ENCODE results near the gene FJX1.
A peak's percentile ranks its signal among the peaks of the same experiment; 100 is the strongest.

FJX1 gene, protein sequence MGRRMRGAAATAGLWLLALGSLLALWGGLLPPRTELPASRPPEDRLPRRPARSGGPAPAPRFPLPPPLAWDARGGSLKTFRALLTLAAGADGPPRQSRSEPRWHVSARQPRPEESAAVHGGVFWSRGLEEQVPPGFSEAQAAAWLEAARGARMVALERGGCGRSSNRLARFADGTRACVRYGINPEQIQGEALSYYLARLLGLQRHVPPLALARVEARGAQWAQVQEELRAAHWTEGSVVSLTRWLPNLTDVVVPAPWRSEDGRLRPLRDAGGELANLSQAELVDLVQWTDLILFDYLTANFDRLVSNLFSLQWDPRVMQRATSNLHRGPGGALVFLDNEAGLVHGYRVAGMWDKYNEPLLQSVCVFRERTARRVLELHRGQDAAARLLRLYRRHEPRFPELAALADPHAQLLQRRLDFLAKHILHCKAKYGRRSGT

DNA sequence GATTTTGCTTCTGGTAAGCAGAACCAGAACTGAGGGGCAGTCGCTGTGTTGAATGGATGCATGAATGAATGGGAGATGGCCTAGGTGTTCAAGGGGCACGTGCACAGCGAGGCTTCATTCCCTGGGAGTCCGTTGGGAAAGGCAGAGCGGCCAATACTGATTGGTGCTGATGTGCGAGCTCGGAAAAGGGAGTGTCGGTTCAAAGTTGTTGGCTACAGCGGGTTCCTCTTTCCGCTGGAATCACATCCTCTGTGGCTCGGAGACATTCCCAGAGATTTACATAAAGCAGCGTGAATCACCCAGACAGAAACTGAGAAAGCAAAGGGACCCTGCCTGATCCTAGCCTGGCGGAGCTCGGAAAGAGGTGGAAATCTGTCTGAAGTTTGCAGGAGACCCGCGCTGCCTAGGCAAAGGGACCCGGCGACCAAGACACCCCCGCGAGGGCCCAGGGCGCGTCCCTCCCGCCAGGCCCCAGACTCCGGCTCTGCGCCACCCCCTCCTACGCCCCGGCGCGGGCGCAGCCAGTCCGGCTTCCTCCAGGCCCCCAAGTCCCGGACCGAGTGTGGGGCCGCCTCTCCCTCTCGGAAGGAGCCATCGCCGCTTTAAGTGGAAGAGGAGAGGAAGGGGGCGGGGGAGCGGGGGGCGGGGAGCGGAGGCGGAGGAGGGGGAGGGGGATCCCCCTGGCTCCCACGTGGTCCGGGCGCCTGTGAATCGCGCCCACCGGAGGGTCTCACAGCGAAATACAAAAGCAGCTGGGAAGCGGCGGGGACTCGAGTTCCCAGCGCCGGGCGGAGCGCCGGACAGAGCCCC, at the start of gene FJX1:
Gene FJX1, plus strand, starts transcription at position 774 of the 810 bp plus-strand sequence. CDS start 177 bp downstream, outside the sequence.
- DNase-seq, result peak; percentile 98

DNA sequence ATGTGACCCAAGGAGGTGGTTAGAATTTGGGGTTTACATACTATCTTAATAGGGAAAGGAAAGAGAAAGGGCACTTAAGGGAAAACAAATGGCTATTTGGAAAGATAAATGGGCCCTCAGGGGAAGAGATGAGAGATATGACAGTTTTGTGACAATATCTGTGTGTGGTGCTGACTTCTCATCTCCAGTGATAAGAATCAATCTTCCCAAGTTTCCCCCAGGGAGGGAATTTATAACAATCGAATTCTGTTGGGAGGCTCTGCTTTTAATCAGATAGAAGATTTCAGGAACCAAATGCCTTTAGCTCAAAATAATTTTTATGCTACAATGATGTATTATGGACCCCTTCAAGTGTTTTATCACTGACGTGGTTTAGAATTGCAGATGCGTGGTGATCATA, 46.6 kb upstream of the FJX1 start:
- no peak for DNase-seq

DNA sequence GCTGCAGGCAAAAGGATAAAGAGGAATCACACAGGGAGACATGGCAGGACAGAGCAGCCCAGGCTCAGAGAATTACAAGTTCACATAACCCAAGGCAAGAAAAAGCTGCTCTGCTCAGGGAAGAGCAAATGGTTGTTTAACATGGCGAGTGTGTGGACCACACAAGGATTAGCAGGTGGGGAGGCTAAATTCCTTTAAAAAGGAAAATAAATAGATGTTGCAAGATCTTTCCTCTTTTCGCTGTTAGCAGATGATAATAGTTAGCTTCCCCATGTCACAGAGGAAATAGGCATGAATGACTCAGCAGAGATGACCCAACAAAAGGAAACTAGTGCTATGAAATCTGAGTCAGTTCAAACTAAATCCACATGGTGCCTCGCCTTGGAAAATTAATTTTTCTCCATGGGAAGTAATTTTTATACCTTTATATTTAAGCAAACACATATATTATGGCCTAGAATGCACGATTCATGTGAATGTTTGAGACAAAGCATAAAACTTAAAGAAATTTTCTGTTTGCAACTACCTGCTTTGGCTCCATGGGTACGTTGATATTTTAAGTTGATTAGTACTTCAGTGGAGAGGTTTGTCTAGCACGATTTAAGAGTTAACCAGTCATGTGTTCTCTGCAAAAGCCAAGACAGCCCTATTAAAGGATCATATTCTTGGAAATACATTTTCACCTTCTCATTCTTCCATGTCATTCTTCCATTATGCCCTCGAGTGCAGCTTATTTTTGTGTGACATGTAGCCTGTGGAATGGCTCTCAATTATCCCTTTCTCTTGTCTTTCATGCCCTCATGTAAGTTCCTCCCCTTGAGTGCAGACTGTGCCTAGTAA, 38.5 kb upstream of the FJX1 start:
- peak; percentile 73 for DNase-seq

DNA sequence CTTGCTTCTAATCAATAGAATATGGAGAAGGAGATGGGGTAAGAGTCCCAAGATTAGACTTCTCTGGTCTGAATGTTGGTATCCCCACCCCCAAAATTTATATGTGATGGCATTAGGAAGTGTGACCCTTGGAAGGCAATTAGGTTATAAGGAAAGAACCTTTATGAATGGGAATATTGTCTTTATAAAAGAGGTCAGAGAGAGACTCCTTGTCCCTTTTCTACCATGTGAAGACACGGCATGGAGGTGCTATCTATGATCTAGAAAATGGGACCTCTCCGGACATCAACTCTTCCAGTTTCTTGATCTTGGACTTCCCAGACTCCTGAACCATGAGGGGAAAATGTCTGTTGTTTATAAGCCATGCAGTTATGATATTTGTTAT, 37.9 kb upstream of the FJX1 start:
- DNase-seq, result no peak

DNA sequence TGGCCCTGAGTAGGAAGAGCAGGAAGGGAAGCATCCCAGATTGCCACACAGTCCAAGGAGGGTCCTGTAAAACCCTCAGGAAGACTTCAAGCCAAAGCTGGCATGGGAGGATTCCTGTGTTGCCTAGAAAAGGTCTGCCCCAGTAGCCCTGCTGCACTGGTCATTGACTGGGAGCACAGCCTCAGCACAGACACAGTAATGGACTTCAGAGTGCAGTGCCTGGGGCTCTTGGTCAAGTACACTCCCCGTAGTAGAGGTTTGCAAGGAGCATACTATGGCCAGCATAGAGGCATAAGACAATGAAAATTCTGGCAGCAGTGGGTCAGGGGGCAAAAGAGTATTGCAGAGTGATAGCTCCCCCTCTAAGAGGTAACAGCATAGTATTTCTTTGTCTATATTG, 36.2 kb upstream of the FJX1 start:
- no peak for DNase-seq

DNA sequence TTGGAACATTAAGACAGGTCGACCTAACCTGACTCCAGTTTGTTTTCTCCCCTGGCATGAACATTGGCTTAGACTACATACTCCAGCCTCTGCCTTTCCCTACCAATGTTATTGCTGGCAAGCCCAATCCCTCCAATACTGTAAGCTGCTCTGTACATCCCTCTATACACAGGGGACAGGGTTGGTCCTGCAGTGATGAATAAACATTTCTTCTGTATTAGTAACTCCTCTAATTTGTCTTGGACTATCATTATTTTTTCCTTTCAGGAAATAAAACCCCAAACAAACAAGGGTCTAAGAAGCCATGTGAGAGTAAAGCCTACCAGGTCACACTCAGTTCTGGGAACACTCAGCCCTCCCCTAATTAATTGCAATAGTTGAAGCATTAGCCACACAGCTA, 35.1 kb upstream of the FJX1 start:
- peak; percentile 22 for DNase-seq

DNA sequence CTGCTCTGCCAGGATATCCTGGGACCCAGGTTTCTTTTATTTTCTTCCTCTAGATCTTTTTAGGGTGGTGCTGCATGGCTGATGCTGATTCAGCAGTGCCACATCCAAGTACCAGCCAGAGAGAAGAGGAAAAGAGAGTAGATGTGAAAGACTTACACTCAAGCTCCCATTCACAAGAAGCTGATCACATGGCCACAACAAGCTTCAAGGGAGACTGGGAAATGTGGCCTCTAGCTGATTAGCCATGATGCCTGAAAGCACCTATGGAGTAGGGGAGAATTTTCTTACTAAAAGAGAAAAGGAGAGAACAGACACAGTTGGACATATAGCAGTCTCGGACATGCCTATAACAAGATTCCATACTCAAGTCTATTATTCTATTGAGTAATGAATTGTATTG, 34.4 kb upstream of the FJX1 start:
- no peak for DNase-seq

DNA sequence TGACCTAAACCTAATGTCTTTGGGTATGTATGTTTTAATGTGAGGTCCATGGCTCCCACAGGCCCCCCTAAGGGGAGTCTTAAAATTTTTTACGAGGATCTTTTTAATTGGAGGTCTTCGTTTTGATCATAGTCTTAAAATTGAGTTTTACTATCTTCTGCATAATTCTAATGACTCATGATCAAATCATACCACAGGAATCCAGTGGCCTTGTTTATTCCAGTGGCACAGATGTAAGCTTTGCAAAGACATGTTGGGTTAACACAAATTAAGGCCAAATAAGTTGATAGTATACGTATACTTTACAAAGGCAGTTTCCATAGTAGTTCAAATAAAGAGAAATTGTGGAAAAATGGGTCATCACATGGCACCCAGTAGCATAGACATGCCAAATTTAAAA, 33.9 kb upstream of the FJX1 start:
- DNase-seq, result no peak

DNA sequence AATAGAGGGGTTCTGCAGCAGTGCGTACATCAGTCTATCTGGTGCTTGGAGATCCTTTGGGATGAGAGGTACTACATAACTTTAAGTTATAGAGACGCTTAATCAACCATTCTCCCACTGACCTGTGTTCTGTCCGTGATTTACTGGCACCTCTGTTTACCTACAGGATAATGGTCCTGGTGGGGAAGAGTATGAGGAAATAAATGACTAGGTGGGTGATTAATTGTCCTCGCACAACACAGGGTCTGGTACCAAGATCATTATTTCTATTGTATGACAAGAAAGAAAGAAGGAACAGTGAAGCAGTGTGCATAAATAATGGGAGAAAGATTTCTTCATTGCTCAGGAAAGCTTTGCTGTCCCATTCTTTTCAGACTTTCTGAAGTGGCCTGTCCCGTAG, 32.8 kb upstream of the FJX1 start:
- peak; percentile 62 for DNase-seq

DNA sequence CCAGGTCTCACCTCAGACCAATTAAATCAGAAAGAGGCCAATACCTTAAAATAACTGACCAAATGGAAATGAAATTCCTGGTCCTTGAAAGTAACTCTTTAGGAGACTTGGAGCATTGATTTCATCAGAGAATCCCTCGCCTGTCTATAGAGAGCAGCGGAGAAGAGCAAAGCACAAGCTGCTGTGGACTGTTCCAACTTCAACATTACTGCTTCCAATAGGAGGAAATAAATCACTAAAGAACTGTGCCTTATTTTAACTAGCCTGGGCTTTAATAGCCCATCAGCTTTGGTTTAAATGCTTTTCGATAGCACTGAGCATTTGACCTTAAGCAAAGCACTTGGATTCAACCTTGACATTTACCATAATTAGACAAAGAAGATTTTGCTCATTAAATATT, 32.0 kb upstream of the FJX1 start:
- no peak for DNase-seq

DNA sequence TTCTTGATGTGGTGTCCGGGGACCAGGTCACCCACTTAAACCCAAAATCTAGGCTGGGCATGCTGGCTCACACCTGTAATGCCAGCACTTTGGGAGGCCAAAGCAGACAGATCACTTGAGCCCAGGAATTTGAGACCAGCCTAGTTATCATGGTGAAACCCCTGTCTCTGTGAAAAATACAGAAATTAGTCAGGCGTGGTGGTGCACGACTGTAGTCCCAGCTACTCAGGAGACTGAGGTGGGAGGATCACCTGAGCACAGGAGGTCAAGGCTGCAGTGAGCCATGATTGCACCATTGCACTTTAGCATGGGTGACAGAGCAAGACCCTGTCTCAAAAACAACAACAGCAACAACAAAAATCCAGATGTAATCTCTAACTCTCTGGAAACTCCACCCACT, 30.3 kb upstream of the FJX1 start:
- DNase-seq, result no peak

DNA sequence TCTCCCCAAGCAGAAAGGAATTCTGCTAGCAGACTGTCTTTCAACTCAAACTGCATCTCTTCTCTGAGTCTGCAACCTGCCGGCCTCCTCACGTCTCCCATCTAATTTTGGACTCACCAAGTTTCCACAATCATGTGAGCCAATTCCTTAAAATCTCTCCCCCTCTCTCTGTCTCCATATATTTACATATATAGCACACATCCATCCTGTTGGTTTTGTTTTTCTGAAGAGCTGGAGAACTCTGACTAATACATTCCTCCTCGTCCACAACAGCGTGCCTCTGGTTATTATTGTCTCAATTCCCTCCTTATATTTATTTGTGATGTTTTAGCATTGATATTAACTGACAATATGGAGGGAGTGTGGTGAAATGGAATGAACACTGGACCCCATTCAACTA, 29.6 kb upstream of the FJX1 start:
- no peak for DNase-seq

DNA sequence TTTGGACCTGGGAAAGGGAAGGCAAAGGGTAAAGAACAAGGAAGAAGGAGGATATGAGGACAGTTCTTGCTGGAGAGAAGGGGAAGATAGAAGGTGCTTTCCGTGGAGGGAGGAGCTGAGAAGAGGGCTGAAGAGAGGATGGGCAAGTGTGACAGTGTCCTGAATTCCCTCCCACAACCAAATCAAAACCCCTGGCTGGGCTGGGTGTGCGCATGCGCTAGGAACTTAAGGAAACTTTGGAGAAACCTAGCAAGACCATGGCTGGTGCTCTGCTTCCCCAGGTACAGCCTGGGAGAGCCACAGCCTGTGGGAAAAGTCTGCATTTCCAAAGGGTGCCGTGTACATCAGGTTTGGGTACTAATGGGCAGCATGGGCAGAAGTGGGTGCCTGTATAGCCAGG, 29.0 kb upstream of the FJX1 start:
- no peak for DNase-seq

DNA sequence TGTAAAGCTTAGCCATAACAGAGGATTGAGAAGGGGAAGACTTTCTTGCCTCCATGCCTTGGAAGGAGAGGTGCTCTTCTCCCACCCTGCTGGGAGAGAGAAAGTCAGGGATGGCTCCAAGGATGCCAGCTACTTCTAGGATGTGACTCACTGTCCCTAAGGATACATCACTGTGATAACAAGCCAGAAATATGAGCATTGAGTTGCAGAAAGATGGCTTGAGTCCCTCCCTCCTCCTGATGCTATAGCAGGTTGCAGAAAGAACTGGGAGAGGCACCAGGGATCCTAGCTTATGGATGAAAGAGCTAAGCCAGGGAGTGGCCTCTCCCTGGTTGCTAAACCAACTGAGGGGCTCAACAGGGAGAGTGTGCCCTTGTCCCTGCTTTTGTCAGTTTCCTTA, 27.8 kb upstream of the FJX1 start:
- no peak for DNase-seq

DNA sequence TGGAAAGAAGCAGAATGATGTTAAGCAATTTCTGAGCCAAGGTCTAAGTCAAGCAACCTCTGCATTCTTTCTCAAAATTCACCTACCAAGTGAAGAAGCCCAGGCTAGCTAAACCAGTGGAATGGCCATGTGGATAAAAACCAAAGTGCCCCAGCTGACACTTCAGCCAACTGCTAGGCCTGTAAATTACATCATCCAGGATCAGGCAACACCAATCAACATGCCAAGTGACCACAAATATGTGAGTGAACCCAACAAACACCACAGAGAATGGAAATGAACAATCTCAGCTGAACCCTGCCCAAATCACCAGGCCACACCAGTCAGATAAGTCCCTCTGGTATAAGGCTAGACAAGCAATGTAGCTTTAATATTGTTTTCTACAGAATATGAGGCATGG, 25.1 kb upstream of the FJX1 start:
- no peak for DNase-seq

DNA sequence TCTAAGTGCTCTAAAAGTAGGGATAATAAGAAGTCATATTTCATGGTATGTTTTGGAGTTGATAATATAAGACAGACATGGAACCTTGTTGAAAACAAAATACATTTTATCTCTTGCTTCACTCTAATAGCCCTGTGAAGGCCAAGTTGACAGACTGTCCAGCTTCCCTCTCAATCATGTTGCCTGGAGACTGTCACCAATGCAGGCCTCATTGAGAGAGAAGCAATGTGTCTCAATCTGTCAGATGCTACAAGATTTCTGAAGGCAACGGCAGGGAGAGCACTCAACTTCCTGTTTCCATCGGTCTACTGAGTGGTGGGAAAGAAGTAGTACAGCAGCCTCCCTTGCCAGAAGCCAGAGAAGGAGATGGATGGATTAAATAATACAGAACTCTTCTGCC, 23.6 kb upstream of the FJX1 start:
- DNase-seq, result no peak

DNA sequence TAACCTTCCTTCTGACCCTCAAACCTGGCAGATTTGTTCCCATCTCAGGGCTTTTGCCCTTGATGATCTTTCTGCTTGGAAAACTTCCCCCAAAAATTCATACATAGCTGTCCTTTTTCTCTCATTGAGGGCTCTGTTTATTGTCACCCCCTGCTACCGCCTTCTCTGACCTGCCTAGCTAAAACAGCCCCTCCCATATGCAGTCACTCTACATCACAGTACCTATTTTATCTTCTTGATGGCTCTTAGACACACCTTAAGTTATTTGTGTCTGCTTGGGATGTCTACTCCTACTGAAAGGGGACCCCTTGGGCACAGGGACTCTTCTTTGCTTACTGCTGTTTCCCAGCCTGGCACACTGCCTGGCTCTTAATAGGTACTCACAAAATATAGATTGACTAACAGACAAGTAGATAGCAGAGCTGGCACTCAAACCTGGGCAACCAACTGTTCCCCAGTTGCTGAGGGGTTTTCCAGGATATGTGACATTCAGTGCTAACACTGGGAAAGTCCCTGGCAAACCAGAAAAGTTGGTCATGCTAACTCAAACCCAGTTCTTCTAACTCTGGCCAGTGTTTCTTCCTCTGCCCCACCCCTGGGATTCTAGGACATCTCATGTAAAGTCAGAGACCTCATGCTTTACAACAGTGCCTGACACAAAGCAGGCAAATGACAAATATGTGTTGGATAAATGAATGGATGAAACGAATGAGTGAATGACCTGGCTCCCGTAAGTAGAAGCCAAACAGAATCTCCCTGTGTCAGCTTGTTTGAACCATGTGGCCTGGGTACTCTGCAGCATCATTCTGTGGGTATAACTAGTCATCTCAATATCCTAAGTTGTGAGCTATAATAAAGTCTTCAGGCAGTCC, 19.8 kb upstream of the FJX1 start:
- no peak for DNase-seq

DNA sequence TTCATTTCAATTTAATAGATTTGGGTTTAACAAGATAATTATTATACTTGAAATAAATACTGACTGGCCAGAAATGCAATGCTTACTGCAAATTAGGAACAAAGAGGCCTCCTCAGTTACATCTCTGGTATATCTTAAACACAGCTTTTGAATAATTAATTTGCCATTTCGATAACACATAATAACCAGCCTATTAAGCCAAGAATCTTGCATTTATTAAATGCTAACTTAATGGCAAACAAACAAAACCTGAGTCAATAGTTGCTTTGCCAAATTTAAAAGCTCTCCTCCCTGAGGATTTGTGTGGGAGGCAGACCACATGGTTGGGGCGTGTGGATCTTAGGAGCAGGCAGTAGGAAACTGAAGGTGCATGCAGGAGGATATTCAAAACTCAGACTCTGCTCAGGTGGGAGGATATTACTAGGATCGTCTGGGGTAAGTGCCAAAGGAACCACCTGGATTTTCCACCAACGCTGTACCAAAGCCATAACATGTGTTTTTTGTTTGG, 17.9 kb upstream of the FJX1 start:
- peak; percentile 50 for DNase-seq

DNA sequence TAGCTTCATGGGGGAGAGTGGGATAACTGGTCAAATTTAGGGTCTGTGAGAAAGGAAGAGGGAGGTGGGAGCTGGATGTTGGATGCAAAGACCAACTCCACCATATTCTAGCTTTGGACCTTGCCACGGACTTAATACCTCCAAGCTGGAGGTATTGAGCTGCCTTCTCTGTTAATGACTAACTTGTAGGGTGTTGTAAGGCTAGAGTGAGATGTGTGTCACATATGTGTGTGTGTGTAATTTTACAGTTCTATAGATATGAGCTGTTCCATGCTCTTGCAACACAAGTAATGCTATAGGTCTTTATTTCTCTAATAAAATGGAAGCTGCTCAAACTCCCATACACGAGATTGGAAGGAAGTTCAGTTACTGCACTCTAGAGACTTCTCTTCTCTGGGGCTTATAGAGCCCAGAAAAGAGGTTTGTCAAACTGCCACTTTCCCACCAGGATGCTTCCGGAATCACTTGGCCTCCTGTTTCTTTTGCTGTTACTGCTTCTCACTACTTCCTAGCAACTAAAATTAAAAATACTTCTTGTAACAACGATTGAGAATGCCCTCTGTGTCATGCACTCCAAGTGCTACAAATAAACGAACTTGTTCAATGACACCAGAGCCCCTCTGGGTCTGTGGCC, 16.0 kb upstream of the FJX1 start:
- DNase-seq, result no peak

DNA sequence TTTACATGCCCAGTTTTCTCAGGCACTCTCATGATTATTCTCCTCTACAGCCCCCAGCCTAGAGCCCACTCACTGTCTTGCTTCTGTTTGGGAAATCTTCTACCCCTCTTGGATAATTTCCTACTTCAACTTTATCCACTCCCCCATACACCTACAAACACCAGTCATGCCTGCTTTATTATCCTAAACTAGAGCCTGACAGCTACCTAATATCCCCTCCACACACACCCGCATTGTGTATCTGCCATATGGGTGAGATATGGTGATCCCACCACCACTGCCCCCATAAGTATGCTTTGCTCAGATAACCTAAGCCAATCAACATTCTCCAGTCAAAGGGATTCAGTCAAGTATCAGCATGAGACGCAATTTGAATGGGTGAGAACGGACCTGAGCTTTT, 15.3 kb upstream of the FJX1 start:
- DNase-seq, result no peak

DNA sequence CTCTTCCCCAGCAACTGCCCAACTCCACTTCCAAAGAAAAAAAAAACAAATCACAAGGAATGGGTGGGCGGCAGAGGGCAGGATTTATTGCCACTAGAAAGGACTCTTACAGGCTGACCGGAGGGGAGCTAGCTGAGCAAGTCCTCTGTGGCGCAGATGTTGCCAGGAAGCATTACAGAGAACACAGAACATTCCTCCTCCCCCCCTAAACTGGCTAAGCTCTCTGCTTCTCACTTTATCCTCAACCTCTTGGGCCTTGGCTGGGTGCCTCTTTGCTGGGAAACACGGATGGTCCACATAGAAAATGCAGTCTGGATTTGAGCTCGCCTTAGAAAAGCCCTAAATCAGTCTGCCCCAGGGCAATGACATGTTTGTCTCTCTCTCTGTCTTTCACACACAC, 12.6 kb upstream of the FJX1 start:
- peak; percentile 23 for DNase-seq

DNA sequence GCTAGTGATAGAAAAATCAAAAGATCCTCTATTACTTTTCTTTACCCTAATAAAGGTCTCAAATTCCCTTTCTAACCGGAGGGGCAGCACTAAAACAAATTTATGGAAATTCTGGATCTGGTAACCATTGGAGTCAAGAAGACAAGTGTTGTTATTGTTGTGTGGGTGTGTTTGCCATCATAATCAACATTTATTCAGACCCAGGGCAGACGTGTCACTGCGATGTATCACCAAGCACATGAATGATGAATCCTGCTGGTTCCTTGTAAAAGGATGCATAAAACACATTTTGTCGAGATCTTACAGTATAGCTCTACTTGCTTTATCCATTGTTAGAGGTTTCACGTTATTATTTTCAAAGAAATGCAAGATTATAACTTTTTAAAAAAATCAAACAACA, 12.1 kb upstream of the FJX1 start:
- no peak for DNase-seq
